WI38 (cell line): ENCODE results near the gene DENND1B.

Experiments
- H3K4me3 ChIP-seq: 2 replicates; pipeline ENCODE4 v1.5.1; 2011; ENCODE audit warnings: low read depth, mild to moderate bottlenecking, control low read depth, low read length
- TF ChIP-seq, protein P1 (sequence below): IDR thresholded peaks from 2 replicates; pipeline ENCODE4 v1.5.1; 2012; ENCODE audit warnings: low read depth, mild to moderate bottlenecking, control low read depth, low read length

The DENND1B gene, protein sequence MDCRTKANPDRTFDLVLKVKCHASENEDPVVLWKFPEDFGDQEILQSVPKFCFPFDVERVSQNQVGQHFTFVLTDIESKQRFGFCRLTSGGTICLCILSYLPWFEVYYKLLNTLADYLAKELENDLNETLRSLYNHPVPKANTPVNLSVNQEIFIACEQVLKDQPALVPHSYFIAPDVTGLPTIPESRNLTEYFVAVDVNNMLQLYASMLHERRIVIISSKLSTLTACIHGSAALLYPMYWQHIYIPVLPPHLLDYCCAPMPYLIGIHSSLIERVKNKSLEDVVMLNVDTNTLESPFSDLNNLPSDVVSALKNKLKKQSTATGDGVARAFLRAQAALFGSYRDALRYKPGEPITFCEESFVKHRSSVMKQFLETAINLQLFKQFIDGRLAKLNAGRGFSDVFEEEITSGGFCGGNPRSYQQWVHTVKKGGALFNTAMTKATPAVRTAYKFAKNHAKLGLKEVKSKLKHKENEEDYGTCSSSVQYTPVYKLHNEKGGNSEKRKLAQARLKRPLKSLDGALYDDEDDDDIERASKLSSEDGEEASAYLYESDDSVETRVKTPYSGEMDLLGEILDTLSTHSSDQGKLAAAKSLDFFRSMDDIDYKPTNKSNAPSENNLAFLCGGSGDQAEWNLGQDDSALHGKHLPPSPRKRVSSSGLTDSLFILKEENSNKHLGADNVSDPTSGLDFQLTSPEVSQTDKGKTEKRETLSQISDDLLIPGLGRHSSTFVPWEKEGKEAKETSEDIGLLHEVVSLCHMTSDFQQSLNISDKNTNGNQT

GRCh38 chr1:197775282-197776262 is at the start of gene DENND1B:
DENND1B (minus strand) TSS chr1:197775480; CDS start chr1:197775155, 325 bp downstream.
- TF ChIP-seq, protein P1, sequence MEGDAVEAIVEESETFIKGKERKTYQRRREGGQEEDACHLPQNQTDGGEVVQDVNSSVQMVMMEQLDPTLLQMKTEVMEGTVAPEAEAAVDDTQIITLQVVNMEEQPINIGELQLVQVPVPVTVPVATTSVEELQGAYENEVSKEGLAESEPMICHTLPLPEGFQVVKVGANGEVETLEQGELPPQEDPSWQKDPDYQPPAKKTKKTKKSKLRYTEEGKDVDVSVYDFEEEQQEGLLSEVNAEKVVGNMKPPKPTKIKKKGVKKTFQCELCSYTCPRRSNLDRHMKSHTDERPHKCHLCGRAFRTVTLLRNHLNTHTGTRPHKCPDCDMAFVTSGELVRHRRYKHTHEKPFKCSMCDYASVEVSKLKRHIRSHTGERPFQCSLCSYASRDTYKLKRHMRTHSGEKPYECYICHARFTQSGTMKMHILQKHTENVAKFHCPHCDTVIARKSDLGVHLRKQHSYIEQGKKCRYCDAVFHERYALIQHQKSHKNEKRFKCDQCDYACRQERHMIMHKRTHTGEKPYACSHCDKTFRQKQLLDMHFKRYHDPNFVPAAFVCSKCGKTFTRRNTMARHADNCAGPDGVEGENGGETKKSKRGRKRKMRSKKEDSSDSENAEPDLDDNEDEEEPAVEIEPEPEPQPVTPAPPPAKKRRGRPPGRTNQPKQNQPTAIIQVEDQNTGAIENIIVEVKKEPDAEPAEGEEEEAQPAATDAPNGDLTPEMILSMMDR: no peak
- peak within 1 kb of the TSS; percentile 72 for H3K4me3 ChIP-seq

- TF ChIP-seq, protein P1: no peak
- no peak overlapping the region for H3K4me3 ChIP-seq
Measured at GRCh38 chr1:197814306-197814705, 39.0 kb upstream of the DENND1B start.

DNA sequence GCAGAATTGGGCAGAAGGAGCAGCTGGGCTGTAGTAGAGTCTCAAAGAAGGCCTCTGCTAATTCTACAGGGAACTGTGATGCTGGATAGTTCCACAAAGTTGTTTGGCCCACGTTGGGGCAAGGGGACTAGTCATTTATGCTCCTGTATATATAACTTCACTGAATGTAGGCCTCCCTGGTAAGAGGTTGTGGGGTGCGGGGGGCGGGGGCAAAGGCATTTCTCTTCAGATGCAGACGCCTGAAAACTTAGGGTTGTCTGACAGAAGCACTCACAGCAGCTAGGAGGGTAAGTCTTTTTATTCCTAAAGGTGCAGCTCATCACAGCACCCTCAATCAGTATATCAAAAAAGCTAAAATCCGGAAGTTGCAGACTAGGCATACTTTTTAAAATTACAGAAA is 38.5 kb upstream of the DENND1B start:
- TF ChIP-seq, protein P1: no peak
- no peak overlapping the region for H3K4me3 ChIP-seq

GRCh38 chr1:197811769-197812168 is 36.5 kb upstream of the DENND1B start:
- TF ChIP-seq, protein P1: no peak
- no peak overlapping the region for H3K4me3 ChIP-seq

GRCh38 chr1:197810812-197811211 is 35.5 kb upstream of the DENND1B start:
- H3K4me3 ChIP-seq: no peak overlapping the region
- TF ChIP-seq, protein P1: no peak

- TF ChIP-seq, protein P1: no peak
Measured at GRCh38 chr1:197808880-197809279, 33.6 kb upstream of the DENND1B start.

More at GRCh38 chr1:197808880-197809279, 33.6 kb upstream of the DENND1B start:
- no peak overlapping the region for H3K4me3 ChIP-seq
